ENCODE measurements around the gene PTH1R.
A peak's percentile ranks its signal among the peaks of the same experiment; 100 is the strongest.

Gene PTH1R

DNA sequence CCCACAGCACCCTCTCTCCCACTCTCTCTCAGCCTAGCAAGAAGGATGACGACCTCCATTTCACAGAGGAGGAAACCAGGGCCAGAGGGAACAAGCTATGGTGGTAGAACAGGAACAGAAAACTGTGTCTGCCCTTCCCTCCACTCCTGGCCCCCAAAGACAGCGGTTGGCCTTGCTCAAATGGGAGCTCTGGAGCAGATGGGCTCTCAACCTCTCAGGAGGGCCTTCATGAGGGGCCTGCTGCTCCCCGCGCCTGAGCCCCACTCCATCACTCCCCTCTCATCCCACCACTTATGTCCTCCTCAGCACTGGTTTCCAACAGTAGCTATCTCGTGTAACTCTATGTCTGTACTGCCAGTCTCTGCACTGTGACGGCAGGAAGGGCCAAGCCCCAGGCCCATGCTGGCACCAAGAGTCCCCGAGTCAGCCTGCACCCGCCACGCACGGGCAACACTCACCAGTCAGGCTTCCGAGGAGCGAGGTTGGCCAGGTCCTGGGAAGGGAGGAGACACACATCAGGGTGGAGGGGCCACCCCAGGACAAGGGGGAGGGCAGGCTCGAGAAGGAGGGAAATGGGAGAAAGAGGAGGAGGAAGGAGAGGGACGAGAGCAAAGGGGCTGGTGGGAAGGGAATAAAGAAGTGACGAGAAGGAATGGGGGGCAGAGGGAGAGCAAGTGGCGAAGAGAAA is 45.5 kb downstream of the PTH1R start:
- TF ChIP-seq, protein P1, sequence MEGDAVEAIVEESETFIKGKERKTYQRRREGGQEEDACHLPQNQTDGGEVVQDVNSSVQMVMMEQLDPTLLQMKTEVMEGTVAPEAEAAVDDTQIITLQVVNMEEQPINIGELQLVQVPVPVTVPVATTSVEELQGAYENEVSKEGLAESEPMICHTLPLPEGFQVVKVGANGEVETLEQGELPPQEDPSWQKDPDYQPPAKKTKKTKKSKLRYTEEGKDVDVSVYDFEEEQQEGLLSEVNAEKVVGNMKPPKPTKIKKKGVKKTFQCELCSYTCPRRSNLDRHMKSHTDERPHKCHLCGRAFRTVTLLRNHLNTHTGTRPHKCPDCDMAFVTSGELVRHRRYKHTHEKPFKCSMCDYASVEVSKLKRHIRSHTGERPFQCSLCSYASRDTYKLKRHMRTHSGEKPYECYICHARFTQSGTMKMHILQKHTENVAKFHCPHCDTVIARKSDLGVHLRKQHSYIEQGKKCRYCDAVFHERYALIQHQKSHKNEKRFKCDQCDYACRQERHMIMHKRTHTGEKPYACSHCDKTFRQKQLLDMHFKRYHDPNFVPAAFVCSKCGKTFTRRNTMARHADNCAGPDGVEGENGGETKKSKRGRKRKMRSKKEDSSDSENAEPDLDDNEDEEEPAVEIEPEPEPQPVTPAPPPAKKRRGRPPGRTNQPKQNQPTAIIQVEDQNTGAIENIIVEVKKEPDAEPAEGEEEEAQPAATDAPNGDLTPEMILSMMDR (IDR thresholded peaks at IDR 0.05; ENCODE audit: low read depth, low read length): no peak
- no peak overlapping the region for H3K4me3 ChIP-seq (replicated peaks in 1 of 2; ENCODE audit: low read depth in 2 of 2, low read length in 2 of 2)
- no peak for DNase-seq (ENCODE audit: low read depth in 2 of 2)

GRCh38 chr3:46923559-46924350 is 46.2 kb downstream of the PTH1R start:
- H3K4me3 ChIP-seq (replicated peaks in 1 of 2; ENCODE audit: low read depth in 2 of 2, low read length in 2 of 2): no peak overlapping the region
- TF ChIP-seq, protein P1 (IDR thresholded peaks at IDR 0.05; ENCODE audit: low read depth, low read length): peak; percentile 63
- DNase-seq (ENCODE audit: low read depth in 2 of 2): peak; percentile 45 to 47

DNA sequence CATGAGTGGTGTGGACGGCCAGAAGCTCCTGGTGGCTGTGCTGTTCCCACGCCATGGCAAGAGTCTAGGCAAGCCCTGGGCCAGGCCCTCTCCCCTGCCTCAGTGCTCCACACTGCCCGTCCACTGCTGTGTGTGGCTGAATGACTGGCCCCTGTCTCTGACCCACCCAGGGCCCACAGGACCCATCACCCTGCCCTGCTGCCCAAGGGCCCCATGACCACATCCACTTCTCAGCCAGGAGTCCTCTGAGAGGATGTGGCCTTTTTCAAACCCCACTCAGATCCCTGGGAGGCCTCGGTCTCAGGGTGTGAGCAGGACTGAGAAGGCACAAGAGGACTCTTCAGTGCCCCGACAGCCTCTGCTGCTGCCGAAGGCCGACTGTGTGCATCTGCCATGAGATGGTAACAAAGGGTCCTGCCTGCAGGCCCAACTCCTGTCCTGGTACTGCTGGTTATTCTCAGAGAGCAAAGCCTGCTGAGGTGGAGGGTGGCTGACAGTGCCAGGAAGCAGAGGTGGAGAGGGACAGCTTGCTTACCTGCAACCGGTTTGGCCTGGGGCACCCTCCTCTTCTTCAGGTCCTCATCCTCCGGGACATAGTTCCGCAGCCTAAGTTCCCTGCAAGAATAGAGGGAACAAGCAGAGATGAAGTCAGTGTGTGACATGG is 47.5 kb downstream of the PTH1R start:
- TF ChIP-seq, protein P1 (IDR thresholded peaks at IDR 0.05; ENCODE audit: low read depth, low read length): no peak
- no peak overlapping the region for H3K4me3 ChIP-seq (replicated peaks in 1 of 2; ENCODE audit: low read depth in 2 of 2, low read length in 2 of 2)
- DNase-seq (ENCODE audit: low read depth in 2 of 2): no peak

DNA sequence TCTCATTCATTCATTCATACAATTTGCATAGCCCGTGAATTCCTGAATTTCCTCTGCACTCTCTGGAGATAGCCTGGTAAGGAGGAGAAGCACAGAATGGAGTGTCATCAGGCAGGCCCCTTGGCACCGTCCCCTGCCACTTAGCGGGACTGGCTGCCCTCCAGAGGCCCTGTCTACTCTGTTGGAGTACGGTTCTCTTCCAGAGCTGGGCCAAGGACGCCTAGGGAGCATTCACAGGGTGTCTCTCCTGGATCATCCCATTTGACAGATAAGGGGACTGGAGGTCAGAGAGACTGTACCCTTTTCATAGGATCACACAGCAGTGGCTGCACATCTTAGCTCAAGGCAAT is 48.0 kb downstream of the PTH1R start:
- no peak for DNase-seq (ENCODE audit: low read depth in 2 of 2)
- TF ChIP-seq, protein P1 (IDR thresholded peaks at IDR 0.05; ENCODE audit: low read depth, low read length): no peak
- H3K4me3 ChIP-seq (replicated peaks in 1 of 2; ENCODE audit: low read depth in 2 of 2, low read length in 2 of 2): no peak overlapping the region

DNA sequence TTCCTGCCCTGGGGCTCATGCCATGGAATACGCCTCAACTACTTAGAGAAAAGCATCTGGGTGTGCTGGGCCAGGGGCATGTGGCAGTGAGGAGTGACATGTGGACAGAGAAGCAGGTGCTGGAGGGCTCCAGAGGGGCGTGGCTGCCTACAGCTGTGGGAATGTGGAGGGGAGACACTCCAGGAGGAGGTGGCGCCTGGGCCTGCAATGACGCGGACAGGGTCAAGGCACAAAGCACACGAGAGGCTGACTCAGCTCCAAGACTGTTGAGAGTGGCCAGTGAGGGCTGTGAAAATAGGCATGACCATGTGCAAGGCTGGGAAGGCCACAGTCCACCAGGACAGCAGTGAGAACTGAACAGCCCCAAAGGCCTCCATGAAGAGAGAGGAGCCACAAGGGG is 48.5 kb downstream of the PTH1R start:
- TF ChIP-seq, protein P1 (IDR thresholded peaks at IDR 0.05; ENCODE audit: low read depth, low read length): no peak
- DNase-seq (ENCODE audit: low read depth in 2 of 2): peak; percentile 59 to 69
- H3K4me3 ChIP-seq (replicated peaks in 1 of 2; ENCODE audit: low read depth in 2 of 2, low read length in 2 of 2): no peak overlapping the region

- no peak for DNase-seq (ENCODE audit: low read depth in 2 of 2)
- H3K4me3 ChIP-seq (replicated peaks in 1 of 2; ENCODE audit: low read depth in 2 of 2, low read length in 2 of 2): no peak overlapping the region
- TF ChIP-seq, protein P1 (IDR thresholded peaks at IDR 0.05; ENCODE audit: low read depth, low read length): no peak
Measured at GRCh38 chr3:46926447-46926846, 48.9 kb downstream of the PTH1R start.

Data from cardiac fibroblast (primary cell).